ENCODE measurements around the gene FUT1. TPM values are rescaled to one million over a fixed set of nuclear protein-coding genes. Genes with fewer than 3 reads are reported as not detected.

The FUT1 gene
- total and polyA plus RNA-seq, 9 of the 15 experiments (the other 6 are each of a cell fraction or from before 2014, with no cell fraction given), result 2.3 to 18.5 (median 8.8) TPM

- no peak for TF ChIP-seq CBX3 (IDR thresholded peaks at IDR 0.05; ENCODE audit: borderline replicate concordance in 1 of 2, low read length in 2 of 2)
- TF ChIP-seq ZNF280A (IDR thresholded peaks at IDR 0.05; ENCODE audit: low read depth, partially characterized antibody), result no peak
- no peak for TF ChIP-seq ZNF175 (CRISPR knock-in tag; IDR thresholded peaks at IDR 0.05; ENCODE audit: low read depth)
- no peak for TF ChIP-seq ZFP30 (CRISPR knock-in tag; IDR thresholded peaks at IDR 0.05; ENCODE audit: borderline replicate concordance)
- TF ChIP-seq POLR2G (IDR thresholded peaks at IDR 0.05; ENCODE audit: low read depth, low read length), result peak; percentile 46; the same call in 1 of the 2 replicates
- no peak for TF ChIP-seq E2F4 (CRISPR knock-in tag; IDR thresholded peaks at IDR 0.05; ENCODE audit: low read depth)
- no peak for TF ChIP-seq ZNF589 (CRISPR knock-in tag; IDR thresholded peaks at IDR 0.05; ENCODE audit: low read depth)
- TF ChIP-seq NRF1 (conservative IDR thresholded peaks at IDR 0.05 in 1 of 2, IDR thresholded peaks at IDR 0.05 in 1 of 2), result no peak; a peak in 2 of 4 replicates
- TF ChIP-seq ETS1 (conservative IDR thresholded peaks at IDR 0.05; ENCODE audit: control insufficient read depth, low read depth, low read length), result no peak
- TF ChIP-seq ZNF436 (CRISPR knock-in tag; IDR thresholded peaks at IDR 0.05), result no peak
- no peak for TF ChIP-seq U2AF2 (optimal IDR thresholded peaks at IDR 0.05; ENCODE audit: low read depth, low read length)
- peak; percentile 14; the same call in 1 of the 2 replicates for TF ChIP-seq NFIC (IDR thresholded peaks at IDR 0.05)
- no peak for TF ChIP-seq CHD2 (IDR thresholded peaks at IDR 0.05; ENCODE audit: low read depth, low read length)
- no peak for TF ChIP-seq CCNT2 (IDR thresholded peaks at IDR 0.05; ENCODE audit: borderline replicate concordance, extremely low read depth, insufficient read length, low read depth, low read length)
- TF ChIP-seq RFX7 (CRISPR knock-in tag; IDR thresholded peaks at IDR 0.05), result no peak
- TF ChIP-seq SRSF3 (IDR thresholded peaks at IDR 0.05; ENCODE audit: insufficient read depth, low read length), result no peak
- TF ChIP-seq ELF1 (tag; IDR thresholded peaks at IDR 0.05), result 0 out of 2 replicates have a peak, but pooled peaks have one; percentile 25
- 0 out of 2 replicates have a peak, but pooled peaks have one; percentile 40 for TF ChIP-seq PREB (CRISPR knock-in tag; IDR thresholded peaks at IDR 0.05)
- TF ChIP-seq ASH1L (IDR thresholded peaks at IDR 0.05; ENCODE audit: borderline replicate concordance, low read depth, partially characterized antibody), result no peak
- TF ChIP-seq SMARCA4 (IDR thresholded peaks at IDR 0.05), result peak; percentile 74
- TF ChIP-seq FOXA1 (IDR thresholded peaks at IDR 0.05; ENCODE audit: borderline replicate concordance), result no peak
- TF ChIP-seq RFX5 (IDR thresholded peaks at IDR 0.05; ENCODE audit: low read depth, low read length), result no peak
- peak; percentile 80; the same call in 1 of the 2 replicates for TF ChIP-seq TCF7 (IDR thresholded peaks at IDR 0.05; ENCODE audit: borderline replicate concordance)
These were observed 28.4 kb upstream of the FUT1 start (continued) for GRCh38 chr19:48780631-48781391.

All from K562 (cell line).